Suppressor macrophage treated with lipopolysaccharide for 4 hours (primary cell): ENCODE measurements around the gene FAM168B.

Source experiments
- DNase-seq: peaks from one replicate; pipeline ENCODE4 v3.0.0-alpha.2; 2020

The FAM168B gene

GRCh38 chr2:131014141-131014540 lies 79.1 kb downstream of the FAM168B start:
- no peak for DNase-seq

- no peak for DNase-seq
Observed at GRCh38 chr2:131011486-131011885, 81.8 kb downstream of the FAM168B start.

- no peak for DNase-seq
Observed at GRCh38 chr2:131010566-131010965, 82.7 kb downstream of the FAM168B start.

GRCh38 chr2:131009713-131010475 lies 83.4 kb downstream of the FAM168B start:
- DNase-seq = no peak

GRCh38 chr2:131008967-131009366 lies 84.3 kb downstream of the FAM168B start:
- no peak for DNase-seq

- DNase-seq = no peak
Observed at GRCh38 chr2:131006561-131006960, 86.7 kb downstream of the FAM168B start.

GRCh38 chr2:131005216-131005935 lies 87.9 kb downstream of the FAM168B start:
- no peak for DNase-seq

- no peak for DNase-seq
Observed at GRCh38 chr2:131004446-131005209, 88.6 kb downstream of the FAM168B start.

- no peak for DNase-seq
Observed at GRCh38 chr2:130998561-130998960, 94.7 kb downstream of the FAM168B start.
